Skeletal muscle satellite cell (primary cell): ENCODE measurements around the gene USP47.

Source experiments
- H3K27me3 ChIP-seq: 2 replicates; pipeline ENCODE4 v1.7.0; 2013; ENCODE audit warnings: low read length; ENCODE audit not compliant: control insufficient read depth, insufficient read depth
- H3K36me3 ChIP-seq: 2 replicates; pipeline ENCODE4 v1.7.0; 2013; ENCODE audit warnings: mild to moderate bottlenecking, control low read depth, low read length; ENCODE audit not compliant: insufficient read depth
- H3K4me1 ChIP-seq: 2 replicates; pipeline ENCODE4 v1.7.0; 2013; ENCODE audit warnings: low read length; ENCODE audit not compliant: control insufficient read depth, insufficient read depth
- H3K4me2 ChIP-seq: 2 replicates; pipeline ENCODE4 v1.7.0; 2013; ENCODE audit warnings: mild to moderate bottlenecking, low read length
- H3K4me3 ChIP-seq: 2 replicates; pipeline ENCODE4 v1.7.0; 2013; ENCODE audit warnings: low read length
- H3K9ac ChIP-seq: 2 replicates; pipeline ENCODE4 v1.7.0; 2013; ENCODE audit warnings: mild to moderate bottlenecking, low read depth, low read length, moderate library complexity
- H3K9me3 ChIP-seq: replicated peaks from 2 replicates; pipeline ENCODE4 v1.7.0; 2013; ENCODE audit warnings: mild to moderate bottlenecking, control low read depth, low read length

USP47 gene

GRCh38 chr11:11909727-11910126 is 68.0 kb downstream of the USP47 start:
- H3K4me3 ChIP-seq: no peak overlapping the region
- H3K4me1 ChIP-seq: peaks cover 14% of the 10 kb centered on the region
- H3K27me3 ChIP-seq: no peaks in the 10 kb centered on the region
- no peak overlapping the region for H3K4me2 ChIP-seq
- H3K9me3 ChIP-seq: no peaks in the 10 kb centered on the region
- H3K9ac ChIP-seq: no peak overlapping the region
- H3K36me3 ChIP-seq: peaks cover 22% of the 10 kb centered on the region

GRCh38 chr11:11910541-11910940 is 68.8 kb downstream of the USP47 start:
- Histone ChIP-seq H3K36me3 (peaks cover 18% of the 10 kb centered on the region), H3K4me3 (no peak overlapping the region), H3K27me3 (no peaks in the 10 kb centered on the region), H3K9me3 (no peaks in the 10 kb centered on the region), H3K4me1 (peaks cover 14% of the 10 kb centered on the region), H3K9ac (peak overlapping the region; percentile 11), H3K4me2 (no peak overlapping the region)

GRCh38 chr11:11913395-11913794 is 71.6 kb downstream of the USP47 start:
- H3K4me1 ChIP-seq: peaks cover 36% of the 10 kb centered on the region
- no peaks in the 10 kb centered on the region for H3K27me3 ChIP-seq
- H3K4me2 ChIP-seq: no peak overlapping the region
- H3K4me3 ChIP-seq: no peak overlapping the region
- no peaks in the 10 kb centered on the region for H3K9me3 ChIP-seq
- no peak overlapping the region for H3K9ac ChIP-seq
- peaks cover 13% of the 10 kb centered on the region for H3K36me3 ChIP-seq

DNA sequence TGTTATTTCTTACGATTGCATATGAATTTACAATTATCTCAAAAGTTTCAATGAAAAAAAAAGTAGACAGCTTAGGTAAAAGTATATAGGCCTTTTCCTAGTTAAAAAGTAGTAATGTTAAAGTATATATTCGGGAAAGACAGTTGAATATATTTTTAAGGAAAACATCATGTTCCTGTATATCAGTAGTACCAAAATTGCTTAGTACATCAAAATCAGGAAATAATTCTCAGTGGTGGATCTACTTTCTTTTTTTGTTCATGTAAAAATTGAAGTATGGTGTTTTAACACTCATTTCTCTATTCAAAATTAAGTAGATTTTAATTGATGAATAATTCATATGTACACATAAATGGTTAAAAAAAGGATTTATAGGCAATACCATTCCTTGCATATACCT is 73.9 kb downstream of the USP47 start:
- peaks cover 11% of the 10 kb centered on the region for H3K36me3 ChIP-seq

DNA sequence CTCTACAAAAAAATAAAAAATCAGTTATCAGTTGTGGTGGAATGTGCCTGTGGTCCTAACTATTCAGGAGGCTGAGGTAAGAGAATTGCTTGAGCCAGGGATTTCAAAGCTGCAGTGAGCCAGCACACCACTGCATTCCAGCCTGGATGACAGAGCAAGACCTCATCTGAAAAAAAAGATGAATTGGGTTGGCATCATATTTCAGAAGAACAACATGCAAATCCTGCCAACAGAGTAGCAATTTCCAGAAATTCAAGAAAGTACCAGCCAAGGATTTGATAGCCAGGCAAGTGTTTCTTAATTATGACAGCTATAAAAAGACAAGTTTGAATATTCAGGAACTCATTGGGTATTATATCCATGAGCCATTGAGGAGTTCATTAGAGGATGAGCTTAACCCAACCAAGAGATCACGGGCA is 75.2 kb downstream of the USP47 start:
- H3K4me2 ChIP-seq: peak overlapping the region; percentile 63
- H3K9ac ChIP-seq: peak overlapping the region; percentile 8
- no peak overlapping the region for H3K4me3 ChIP-seq
- peaks cover 32% of the 10 kb centered on the region for H3K4me1 ChIP-seq
- peaks cover 7% of the 10 kb centered on the region for H3K36me3 ChIP-seq
- no peaks in the 10 kb centered on the region for H3K9me3 ChIP-seq
- H3K27me3 ChIP-seq: no peaks in the 10 kb centered on the region

More for the DNA sequence above, 73.9 kb downstream of the USP47 start:
- Histone ChIP-seq H3K4me3 (no peak overlapping the region), H3K9me3 (no peaks in the 10 kb centered on the region), H3K9ac (no peak overlapping the region), H3K4me1 (peaks cover 32% of the 10 kb centered on the region), H3K4me2 (no peak overlapping the region), H3K27me3 (no peaks in the 10 kb centered on the region)

- H3K36me3 ChIP-seq: peaks cover 16% of the 10 kb centered on the region
- H3K9me3 ChIP-seq: no peaks in the 10 kb centered on the region
- H3K4me3 ChIP-seq: no peak overlapping the region
- no peaks in the 10 kb centered on the region for H3K27me3 ChIP-seq
- no peak overlapping the region for H3K4me2 ChIP-seq
- no peak overlapping the region for H3K9ac ChIP-seq
- H3K4me1 ChIP-seq: peaks cover 14% of the 10 kb centered on the region
Measured at GRCh38 chr11:11923828-11924227, 82.1 kb downstream of the USP47 start.

DNA sequence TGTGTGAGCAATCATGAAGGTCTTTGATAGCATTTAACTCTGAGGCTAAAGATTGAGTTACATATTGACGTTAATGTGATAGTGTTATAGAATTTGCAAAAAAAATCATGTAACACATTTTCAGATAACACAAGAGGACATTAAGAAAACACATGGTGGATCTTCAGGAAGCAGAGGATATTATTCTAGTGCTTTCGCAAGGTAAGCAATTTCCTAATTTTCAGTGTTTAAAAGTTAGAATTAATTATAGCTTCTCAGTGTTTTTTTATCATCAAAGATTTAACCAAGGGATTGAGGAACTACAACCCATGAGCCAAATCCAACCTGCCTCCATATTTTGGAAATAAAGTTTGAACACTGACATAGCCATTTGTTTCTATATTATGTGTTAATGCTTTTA is 88.1 kb downstream of the USP47 start:
- no peak overlapping the region for H3K4me2 ChIP-seq
- H3K4me3 ChIP-seq: no peak overlapping the region
- H3K4me1 ChIP-seq: peaks cover 9% of the 10 kb centered on the region
- no peaks in the 10 kb centered on the region for H3K27me3 ChIP-seq
- H3K9me3 ChIP-seq: no peaks in the 10 kb centered on the region
- no peak overlapping the region for H3K9ac ChIP-seq
- peaks cover 31% of the 10 kb centered on the region for H3K36me3 ChIP-seq

DNA sequence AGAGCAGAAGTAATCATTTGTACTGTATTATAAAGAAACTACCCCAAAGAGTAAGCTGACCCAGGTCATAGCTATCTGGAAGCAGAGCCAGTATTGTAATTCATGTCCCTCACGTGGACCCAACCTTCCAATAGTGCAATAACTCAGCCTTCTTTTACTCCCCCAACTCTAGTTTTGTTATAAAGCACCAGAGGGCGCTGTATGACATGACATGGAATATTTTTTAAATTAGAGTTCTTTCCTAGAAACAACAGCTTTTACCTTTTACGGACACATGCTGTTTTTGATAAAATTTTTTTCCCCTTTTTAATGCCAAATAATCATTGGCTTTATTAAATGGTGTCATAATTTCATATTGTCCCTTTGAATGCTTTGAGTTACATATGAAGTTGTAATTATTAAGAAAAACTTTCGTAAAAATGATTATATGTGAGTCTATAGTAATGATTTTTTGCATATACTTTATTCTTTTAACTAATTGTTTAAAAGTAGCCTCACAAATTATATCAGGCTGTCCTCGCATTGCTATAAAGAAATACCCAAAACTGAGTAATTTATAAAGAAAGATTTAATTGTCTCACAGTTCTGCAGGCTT is 89.8 kb downstream of the USP47 start:
- H3K27me3 ChIP-seq: no peaks in the 10 kb centered on the region
- no peak overlapping the region for H3K4me2 ChIP-seq
- peaks cover 13% of the 10 kb centered on the region for H3K4me1 ChIP-seq
- no peaks in the 10 kb centered on the region for H3K9me3 ChIP-seq
- H3K4me3 ChIP-seq: no peak overlapping the region
- H3K9ac ChIP-seq: no peak overlapping the region
- H3K36me3 ChIP-seq: peaks cover 31% of the 10 kb centered on the region

DNA sequence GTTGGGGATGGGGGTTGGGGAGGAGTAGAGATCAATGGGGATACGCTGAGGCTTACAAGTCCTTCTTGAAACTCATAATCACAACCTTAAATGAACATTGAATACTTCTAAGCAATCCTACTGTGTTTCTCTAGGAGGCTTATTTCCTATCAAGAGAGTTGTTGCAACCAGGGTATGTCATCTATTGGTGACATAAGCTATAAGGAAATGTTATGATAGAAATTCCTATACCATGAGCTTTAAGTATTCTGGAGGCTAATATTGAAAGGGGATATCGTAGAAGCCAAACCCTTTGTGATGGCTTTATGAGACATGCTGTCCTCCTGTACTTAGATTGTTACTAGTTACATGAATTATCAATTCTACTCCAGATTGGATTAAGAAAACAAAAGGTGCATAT is 93.8 kb downstream of the USP47 start:
- H3K9me3 ChIP-seq: no peaks in the 10 kb centered on the region
- peaks cover 22% of the 10 kb centered on the region for H3K4me1 ChIP-seq
- H3K36me3 ChIP-seq: peaks cover 41% of the 10 kb centered on the region
- no peak overlapping the region for H3K9ac ChIP-seq
- no peaks in the 10 kb centered on the region for H3K27me3 ChIP-seq
- H3K4me2 ChIP-seq: no peak overlapping the region
- no peak overlapping the region for H3K4me3 ChIP-seq

- Histone ChIP-seq H3K9me3 (no peaks in the 10 kb centered on the region), H3K4me3 (no peak overlapping the region), H3K27me3 (no peaks in the 10 kb centered on the region), H3K9ac (peak overlapping the region; percentile 10), H3K4me2 (no peak overlapping the region), H3K36me3 (peaks cover 52% of the 10 kb centered on the region), H3K4me1 (peaks cover 22% of the 10 kb centered on the region)
Measured at GRCh38 chr11:11937433-11937832, 95.7 kb downstream of the USP47 start.

- Histone ChIP-seq H3K4me1 (peaks cover 22% of the 10 kb centered on the region), H3K9me3 (no peaks in the 10 kb centered on the region), H3K36me3 (peaks cover 56% of the 10 kb centered on the region), H3K4me3 (no peak overlapping the region), H3K4me2 (peak overlapping the region; percentile 16), H3K27me3 (no peaks in the 10 kb centered on the region), H3K9ac (peak overlapping the region; percentile 10)
Measured at GRCh38 chr11:11937957-11938356, 96.2 kb downstream of the USP47 start.

- Histone ChIP-seq H3K27me3 (no peaks in the 10 kb centered on the region), H3K4me3 (no peak overlapping the region), H3K9ac (no peak overlapping the region), H3K4me1 (peaks cover 24% of the 10 kb centered on the region), H3K4me2 (no peak overlapping the region), H3K9me3 (no peaks in the 10 kb centered on the region), H3K36me3 (peaks cover 63% of the 10 kb centered on the region)
Measured at GRCh38 chr11:11940551-11940950, 98.8 kb downstream of the USP47 start.
